Measurements from ENCODE around the gene SECTM1.

The SECTM1 gene

GRCh38 chr17:82317394-82318168 lies 16.0 kb downstream of the SECTM1 start, which contains the start of gene CD7:
Gene CD7, minus strand, starts transcription at chr17:82317608. Its CDS starts 113 bp downstream, at chr17:82317495.
- Histone ChIP-seq H3K27ac (no peak within 1 kb of the TSS), H3K4me3 (no peak within 1 kb of the TSS)
- DNase-seq (ENCODE audit: low spot score), result no peak
- TF ChIP-seq CTCF (IDR thresholded peaks at IDR 0.05), result no peak

- no peak for DNase-seq (ENCODE audit: low spot score)
- H3K4me3 ChIP-seq, result no peak overlapping the region
- no peak overlapping the region for H3K27ac ChIP-seq
- no peak for TF ChIP-seq CTCF (IDR thresholded peaks at IDR 0.05)
These were observed 16.7 kb downstream of the SECTM1 start for GRCh38 chr17:82316651-82317393.

- DNase-seq (ENCODE audit: low spot score), result no peak
- no peak overlapping the region for H3K27ac ChIP-seq
- H3K4me3 ChIP-seq, result peak overlapping the region; percentile 43
- no peak for TF ChIP-seq CTCF (IDR thresholded peaks at IDR 0.05)
These were observed 17.7 kb downstream of the SECTM1 start for GRCh38 chr17:82315703-82316358.

- TF ChIP-seq CTCF (IDR thresholded peaks at IDR 0.05), result no peak
- no peak overlapping the region for H3K27ac ChIP-seq
- DNase-seq (ENCODE audit: low spot score), result no peak
- H3K4me3 ChIP-seq, result peak overlapping the region; percentile 43
These were observed 18.6 kb downstream of the SECTM1 start for GRCh38 chr17:82314727-82315605.

GRCh38 chr17:82314012-82314726 lies 19.4 kb downstream of the SECTM1 start:
- no peak overlapping the region for H3K27ac ChIP-seq
- H3K4me3 ChIP-seq, result no peak overlapping the region
- no peak for TF ChIP-seq CTCF (IDR thresholded peaks at IDR 0.05)
- DNase-seq (ENCODE audit: low spot score), result no peak

Data from coronary artery (tissue), 2 donors.